Measurements from ENCODE around the gene SNX27.
A peak's percentile ranks its signal among the peaks of the same experiment; 100 is the strongest.
"Not testable (repeated sequence)": the region's sequence is repeated elsewhere in the genome, so short reads cannot be mapped to it uniquely, and the experiment has no call there.

SNX27 gene

GRCh38 chr1:151611832-151612500 is at the start of gene SNX27:
Gene SNX27, plus strand, starts transcription at chr1:151612050. Its CDS starts 152 bp downstream, at chr1:151612202.
- DNase-seq (ENCODE audit: low spot score) = peak; percentile 95

GRCh38 chr1:151562661-151563060 is 49.2 kb upstream of the SNX27 start:
- DNase-seq (ENCODE audit: low spot score) = no peak

GRCh38 chr1:151563376-151563775 is 48.5 kb upstream of the SNX27 start:
- no peak for DNase-seq (ENCODE audit: low spot score)

- no peak for DNase-seq (ENCODE audit: low spot score)
Measured at GRCh38 chr1:151565502-151566189, 46.2 kb upstream of the SNX27 start.

- DNase-seq (ENCODE audit: low spot score) = no peak
Measured at GRCh38 chr1:151568626-151569088, 43.2 kb upstream of the SNX27 start.

- no peak for DNase-seq (ENCODE audit: low spot score)
Measured at GRCh38 chr1:151570819-151571218, 41.0 kb upstream of the SNX27 start.

- DNase-seq (ENCODE audit: low spot score) = peak; percentile 78
Measured at GRCh38 chr1:151574575-151575529, 37.0 kb upstream of the SNX27 start.

- no peak for DNase-seq (ENCODE audit: low spot score)
Measured at GRCh38 chr1:151577173-151577572, 34.7 kb upstream of the SNX27 start.

GRCh38 chr1:151578941-151579340 is 32.9 kb upstream of the SNX27 start:
- no peak for DNase-seq (ENCODE audit: low spot score)

- peak; percentile 52 for DNase-seq (ENCODE audit: low spot score)
Measured at GRCh38 chr1:151579436-151580225, 32.2 kb upstream of the SNX27 start.

- DNase-seq (ENCODE audit: low spot score) = no peak
Measured at GRCh38 chr1:151581451-151581850, 30.4 kb upstream of the SNX27 start.

- no peak for DNase-seq (ENCODE audit: low spot score)
Measured at GRCh38 chr1:151581921-151582320, 29.9 kb upstream of the SNX27 start.

- no peak for DNase-seq (ENCODE audit: low spot score)
Measured at GRCh38 chr1:151583796-151584195, 28.1 kb upstream of the SNX27 start.

GRCh38 chr1:151584278-151584677 is 27.6 kb upstream of the SNX27 start:
- DNase-seq (ENCODE audit: low spot score) = no peak

- no peak for DNase-seq (ENCODE audit: low spot score)
Measured at GRCh38 chr1:151584780-151585179, 27.1 kb upstream of the SNX27 start.

- DNase-seq (ENCODE audit: low spot score) = peak; percentile 35
Measured at GRCh38 chr1:151585622-151586021, 26.2 kb upstream of the SNX27 start.

- no peak for DNase-seq (ENCODE audit: low spot score)
Measured at GRCh38 chr1:151590961-151591360, 20.9 kb upstream of the SNX27 start.

- no peak for DNase-seq (ENCODE audit: low spot score)
Measured at GRCh38 chr1:151593730-151594129, 18.1 kb upstream of the SNX27 start.

- DNase-seq (ENCODE audit: low spot score) = peak; percentile 55
Measured at GRCh38 chr1:151594143-151594625, 17.7 kb upstream of the SNX27 start.

GRCh38 chr1:151596166-151596953 is 15.5 kb upstream of the SNX27 start:
- no peak for DNase-seq (ENCODE audit: low spot score)

- DNase-seq (ENCODE audit: low spot score) = not testable (repeated sequence)
Measured at GRCh38 chr1:151602550-151602949, 9.3 kb upstream of the SNX27 start.

All from AG08396 (cell line).